SK-N-SH (cell line): ENCODE data around the gene PREB.

ENCODE experiments used
- EZH2phosphoT487 ChIP-seq: fragments of 200-600 bp; sonication (generic); IDR thresholded peaks from 2 replicates; pipeline ENCODE4 v1.6.1; 2017; ENCODE audit warnings: low read depth, mixed run types, mild to moderate bottlenecking, antibody characterized with exemption, moderate library complexity, borderline replicate concordance
- FOXJ3 ChIP-seq: sonication (generic); formaldehyde crosslinking; IDR thresholded peaks from 2 replicates; pipeline ENCODE4 v1.5.1; 2020; ENCODE audit warnings: mild to moderate bottlenecking, missing genetic modification reagents
- GABPA ChIP-seq: IDR thresholded peaks from 2 replicates; pipeline ENCODE4 v1.4.0; 2012; ENCODE audit warnings: low read depth, mild to moderate bottlenecking
- MEF2A ChIP-seq: IDR thresholded peaks from 2 replicates; pipeline ENCODE4 v1.4.0; 2012; ENCODE audit warnings: low read depth, borderline replicate concordance
- SIN3A ChIP-seq: IDR thresholded peaks from 2 replicates; pipeline ENCODE4 v1.6.1; 2012; ENCODE audit warnings: low read depth, mild to moderate bottlenecking, low read length, moderate library complexity, borderline replicate concordance
- TAF1 ChIP-seq: IDR thresholded peaks from 2 replicates; pipeline ENCODE4 v1.6.1; 2012; ENCODE audit warnings: low read depth, mild to moderate bottlenecking, low read length, moderate library complexity, borderline replicate concordance
- YY1 ChIP-seq: IDR thresholded peaks from 2 replicates; pipeline ENCODE4 v1.4.0; 2012; ENCODE audit warnings: low read depth, mild to moderate bottlenecking
- TF ChIP-seq, protein P1 (sequence below): fragments of 200-600 bp; sonication (generic); IDR thresholded peaks from 2 replicates; pipeline ENCODE4 v1.6.1; 2017; ENCODE audit warnings: antibody characterized with exemption, mild to moderate bottlenecking, moderate library complexity
- TF ChIP-seq, protein P2 (sequence below): fragments of 150-350 bp; IDR thresholded peaks from 2 replicates; pipeline ENCODE4 v1.6.1; 2017; ENCODE audit warnings: antibody characterized with exemption, low read length, low read depth, borderline replicate concordance

DNA sequence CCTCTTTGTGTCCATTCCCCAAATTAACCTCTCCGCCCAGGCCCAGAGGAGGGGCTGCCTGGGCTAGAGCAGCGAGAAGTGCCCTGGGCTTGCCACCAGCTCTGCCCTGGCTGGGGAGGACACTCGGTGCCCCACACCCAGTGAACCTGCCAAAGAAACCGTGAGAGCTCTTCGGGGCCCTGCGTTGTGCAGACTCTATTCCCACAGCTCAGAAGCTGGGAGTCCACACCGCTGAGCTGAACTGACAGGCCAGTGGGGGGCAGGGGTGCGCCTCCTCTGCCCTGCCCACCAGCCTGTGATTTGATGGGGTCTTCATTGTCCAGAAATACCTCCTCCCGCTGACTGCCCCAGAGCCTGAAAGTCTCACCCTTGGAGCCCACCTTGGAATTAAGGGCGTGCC lies 34.4 kb downstream of the PREB start:
- TF ChIP-seq FOXJ3 (no peak), EZH2phosphoT487 (no peak), TAF1 (no peak), GABPA (no peak), MEF2A (no peak), YY1 (no peak), SIN3A (no peak)
- TF ChIP-seq, protein P1, sequence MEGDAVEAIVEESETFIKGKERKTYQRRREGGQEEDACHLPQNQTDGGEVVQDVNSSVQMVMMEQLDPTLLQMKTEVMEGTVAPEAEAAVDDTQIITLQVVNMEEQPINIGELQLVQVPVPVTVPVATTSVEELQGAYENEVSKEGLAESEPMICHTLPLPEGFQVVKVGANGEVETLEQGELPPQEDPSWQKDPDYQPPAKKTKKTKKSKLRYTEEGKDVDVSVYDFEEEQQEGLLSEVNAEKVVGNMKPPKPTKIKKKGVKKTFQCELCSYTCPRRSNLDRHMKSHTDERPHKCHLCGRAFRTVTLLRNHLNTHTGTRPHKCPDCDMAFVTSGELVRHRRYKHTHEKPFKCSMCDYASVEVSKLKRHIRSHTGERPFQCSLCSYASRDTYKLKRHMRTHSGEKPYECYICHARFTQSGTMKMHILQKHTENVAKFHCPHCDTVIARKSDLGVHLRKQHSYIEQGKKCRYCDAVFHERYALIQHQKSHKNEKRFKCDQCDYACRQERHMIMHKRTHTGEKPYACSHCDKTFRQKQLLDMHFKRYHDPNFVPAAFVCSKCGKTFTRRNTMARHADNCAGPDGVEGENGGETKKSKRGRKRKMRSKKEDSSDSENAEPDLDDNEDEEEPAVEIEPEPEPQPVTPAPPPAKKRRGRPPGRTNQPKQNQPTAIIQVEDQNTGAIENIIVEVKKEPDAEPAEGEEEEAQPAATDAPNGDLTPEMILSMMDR = no peak
- TF ChIP-seq, protein P2, sequence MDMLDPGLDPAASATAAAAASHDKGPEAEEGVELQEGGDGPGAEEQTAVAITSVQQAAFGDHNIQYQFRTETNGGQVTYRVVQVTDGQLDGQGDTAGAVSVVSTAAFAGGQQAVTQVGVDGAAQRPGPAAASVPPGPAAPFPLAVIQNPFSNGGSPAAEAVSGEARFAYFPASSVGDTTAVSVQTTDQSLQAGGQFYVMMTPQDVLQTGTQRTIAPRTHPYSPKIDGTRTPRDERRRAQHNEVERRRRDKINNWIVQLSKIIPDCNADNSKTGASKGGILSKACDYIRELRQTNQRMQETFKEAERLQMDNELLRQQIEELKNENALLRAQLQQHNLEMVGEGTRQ = no peak
